ENCODE measurements around the gene MYBBP1A. TPM values are rescaled to one million over a fixed set of nuclear protein-coding genes. Genes with fewer than 3 reads are reported as not detected.

MYBBP1A gene
- total and polyA plus RNA-seq, 2 donors = 20.7 to 29.8 TPM

DNA sequence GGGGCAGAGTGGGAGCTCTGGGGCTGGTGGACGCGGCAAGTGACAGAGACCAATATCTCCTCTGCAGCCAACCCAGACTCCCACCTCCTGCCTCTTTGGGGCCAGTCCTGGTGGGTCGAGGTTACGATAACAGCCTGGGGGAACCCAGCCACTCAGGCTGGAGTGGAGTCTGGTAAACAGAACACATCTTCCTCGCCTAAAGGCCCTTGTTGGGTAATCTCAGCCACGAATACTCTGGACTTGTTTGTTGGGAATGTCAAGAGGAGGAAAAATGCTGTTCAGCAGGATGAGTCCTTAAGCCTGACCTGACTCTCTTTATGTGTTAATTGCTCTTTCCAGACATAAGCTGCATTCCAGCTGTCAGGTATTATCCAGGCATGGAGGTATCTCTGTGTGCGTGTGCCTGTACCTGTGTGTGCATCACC is 64.5 kb downstream of the MYBBP1A start:
- Histone ChIP-seq H3K27ac (ENCODE audit: low read depth) (no peak overlapping the region), H3K4me3 (ENCODE audit: low read depth, low read length) (no peak overlapping the region), H3K4me1 (ENCODE audit: insufficient read depth) (no peaks in the 10 kb centered on the region), H3K36me3 (ENCODE audit: insufficient read depth) (no peaks in the 10 kb centered on the region)
- WGBS = 77% methylated on average over 7 of the region's 7 CpGs
- DNase-seq (ENCODE audit: extremely low spot score) = no peak

DNA sequence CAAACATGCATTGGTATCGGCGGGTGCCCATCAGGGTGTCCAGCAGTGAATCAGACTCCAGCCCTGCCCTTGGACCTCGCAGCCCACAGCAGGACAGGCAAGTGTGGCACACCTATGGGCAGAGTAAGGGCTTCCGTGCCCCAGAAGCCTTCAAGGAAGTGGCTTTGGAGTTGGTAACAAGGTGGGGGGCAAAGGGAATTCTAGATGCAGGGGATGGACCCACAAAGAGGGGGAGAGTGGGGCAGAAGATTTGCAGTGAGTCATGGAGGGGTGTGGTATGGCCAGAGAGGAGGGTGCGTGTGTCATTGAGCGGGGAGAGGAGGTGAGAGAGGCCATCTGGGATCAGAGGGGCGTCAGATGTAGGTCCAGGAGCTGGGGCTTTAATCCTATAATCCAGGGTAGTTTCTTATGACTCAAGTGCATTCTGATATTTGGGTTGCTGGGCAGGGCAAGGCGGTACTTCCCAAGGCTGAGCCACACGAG is 65.0 kb downstream of the MYBBP1A start:
- no peak for DNase-seq (ENCODE audit: extremely low spot score)
- Histone ChIP-seq H3K4me1 (ENCODE audit: insufficient read depth) (no peaks in the 10 kb centered on the region), H3K36me3 (ENCODE audit: insufficient read depth) (no peaks in the 10 kb centered on the region), H3K4me3 (ENCODE audit: low read depth, low read length) (no peak overlapping the region), H3K27ac (ENCODE audit: low read depth) (no peak overlapping the region)
- 89% methylated on average over 9 of the region's 9 CpGs for WGBS

DNA sequence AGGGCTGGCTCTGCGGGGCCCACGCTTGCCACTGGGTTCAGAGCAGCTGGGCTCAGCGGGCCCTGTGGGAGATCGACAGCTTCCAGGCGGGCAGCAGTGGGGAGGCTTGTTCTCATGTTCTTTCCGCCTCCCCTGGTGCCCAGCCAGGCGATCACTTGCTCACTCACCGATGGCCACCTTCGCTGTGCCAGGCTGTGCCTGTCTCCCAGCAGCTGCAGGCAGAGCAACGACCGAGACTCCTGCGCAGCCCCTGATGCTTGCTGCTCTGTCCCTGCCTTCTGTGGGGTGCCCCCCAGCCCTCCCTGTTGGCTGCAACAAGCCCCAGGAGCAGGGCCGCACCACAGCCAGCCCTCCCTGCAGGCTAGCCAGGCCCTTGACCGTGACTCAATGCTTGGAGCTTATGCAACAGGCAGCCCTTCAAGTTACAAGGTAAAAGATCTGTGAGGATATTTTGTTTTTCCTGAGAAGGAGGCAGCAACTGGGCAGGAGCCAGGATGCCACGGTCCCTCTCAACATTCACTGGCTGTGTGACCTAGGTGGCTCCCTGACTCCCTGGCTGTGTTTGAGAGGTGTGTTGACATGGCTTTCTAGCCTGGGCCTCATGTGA is 66.1 kb downstream of the MYBBP1A start:
- H3K4me1 ChIP-seq (ENCODE audit: insufficient read depth) = no peaks in the 10 kb centered on the region
- WGBS = 95% methylated on average over 15 of the region's 15 CpGs
- H3K27ac ChIP-seq (ENCODE audit: low read depth) = no peak overlapping the region
- DNase-seq (ENCODE audit: extremely low spot score) = no peak
- H3K36me3 ChIP-seq (ENCODE audit: insufficient read depth) = no peaks in the 10 kb centered on the region
- H3K4me3 ChIP-seq (ENCODE audit: low read depth, low read length) = no peak overlapping the region

Other genes with a start within 250 kb of the MYBBP1A start
- 39.5 TPM for gene UBE2G1, start 188.7 kb downstream of the MYBBP1A start, total RNA-seq
- gene UBE2G1, start 188.7 kb downstream of the MYBBP1A start, polyA plus RNA-seq = 56.8 TPM
- 0.16 TPM for gene SPNS3, start 121.4 kb downstream of the MYBBP1A start, total RNA-seq
- 0.46 TPM for gene SPNS3, start 121.4 kb downstream of the MYBBP1A start, polyA plus RNA-seq
- gene SPNS2, start 56.5 kb downstream of the MYBBP1A start, total RNA-seq = 7.5 TPM
- 28.2 TPM for gene SPNS2, start 56.5 kb downstream of the MYBBP1A start, polyA plus RNA-seq
- gene GGT6, start 5.2 kb upstream of the MYBBP1A start, total RNA-seq = 13.0 TPM
- gene GGT6, start 5.2 kb upstream of the MYBBP1A start, polyA plus RNA-seq = 11.5 TPM
- 8.0 TPM for gene SMTNL2, start 29.1 kb upstream of the MYBBP1A start, total RNA-seq
- gene SMTNL2, start 29.1 kb upstream of the MYBBP1A start, polyA plus RNA-seq = 5.0 TPM
- 2.6 TPM for gene ALOX15, start 86.3 kb upstream of the MYBBP1A start, total RNA-seq
- 0.06 TPM for gene ALOX15, start 86.3 kb upstream of the MYBBP1A start, polyA plus RNA-seq
- gene PELP1, start 148.8 kb upstream of the MYBBP1A start, total RNA-seq = 36.4 TPM
- gene PELP1, start 148.8 kb upstream of the MYBBP1A start, polyA plus RNA-seq = 29.5 TPM
- gene ARRB2, start 155.2 kb upstream of the MYBBP1A start, total RNA-seq = 8.5 TPM
- gene ARRB2, start 155.2 kb upstream of the MYBBP1A start, polyA plus RNA-seq = 26.3 TPM
- 13.1 TPM for gene MED11, start 176.0 kb upstream of the MYBBP1A start, total RNA-seq
- gene MED11, start 176.0 kb upstream of the MYBBP1A start, polyA plus RNA-seq = 31.7 TPM
- gene ZMYND15, start 184.4 kb upstream of the MYBBP1A start, total RNA-seq = 0.42 TPM
- 0.60 TPM for gene ZMYND15, start 184.4 kb upstream of the MYBBP1A start, polyA plus RNA-seq
- gene CXCL16, start 184.5 kb upstream of the MYBBP1A start, total RNA-seq = 3.2 TPM
- 14.3 TPM for gene CXCL16, start 184.5 kb upstream of the MYBBP1A start, polyA plus RNA-seq
- gene TM4SF5, start 216.5 kb upstream of the MYBBP1A start, total RNA-seq = not detected
- gene TM4SF5, start 216.5 kb upstream of the MYBBP1A start, polyA plus RNA-seq = 0.18 TPM
- 0.95 TPM for gene VMO1, start 231.0 kb upstream of the MYBBP1A start, total RNA-seq
- 2.4 TPM for gene VMO1, start 231.0 kb upstream of the MYBBP1A start, polyA plus RNA-seq
- not detected for gene GLTPD2, start 233.6 kb upstream of the MYBBP1A start, total RNA-seq
- gene GLTPD2, start 233.6 kb upstream of the MYBBP1A start, polyA plus RNA-seq = 0.10 TPM
- gene PSMB6, start 240.8 kb upstream of the MYBBP1A start, total RNA-seq = 60.5 TPM
- 214 TPM for gene PSMB6, start 240.8 kb upstream of the MYBBP1A start, polyA plus RNA-seq

Data from urinary bladder (tissue), 4 donors.